ENCODE data around the gene TMEM11. TPM values are rescaled to one million over a fixed set of nuclear protein-coding genes. Genes with fewer than 3 reads are reported as not detected.

TMEM11 gene
- total RNA-seq, 1 donor from 2014 or later: 25.7 TPM

- Histone ChIP-seq H3K9me3 (no peaks in the 10 kb centered on the region), H3K36me3 (peaks cover 17 to 22% of the 10 kb centered on the region in 2 donors), H3K4me1 (peaks cover 8 to 34% of the 10 kb centered on the region in 2 donors), H3K27me3 (no peaks in the 10 kb centered on the region), H3K4me3 (peak overlapping the region in 1 of 2 donors; percentile 96), H3K27ac (no peak overlapping the region)
- no peak for DNase-seq (ENCODE audit: low spot score in 2 of 2)
- no peak for TF ChIP-seq CTCF (IDR thresholded peaks at IDR 0.05)
- intact Hi-C loops (cut with DNase I): no loop called here
These were observed 2.0 kb downstream of the TMEM11 start for GRCh38 chr17:21211825-21212479.

GRCh38 chr17:21210411-21211076 is 3.4 kb downstream of the TMEM11 start:
- no peak overlapping the region for H3K4me3 ChIP-seq
- H3K36me3 ChIP-seq: peaks cover 17 to 22% of the 10 kb centered on the region in 2 donors
- DNase-seq (ENCODE audit: low spot score in 2 of 2): no peak
- intact Hi-C loops (cut with DNase I): no loop called here
- no peak for TF ChIP-seq CTCF (IDR thresholded peaks at IDR 0.05)
- no peaks in the 10 kb centered on the region for H3K27me3 ChIP-seq
- no peak overlapping the region for H3K27ac ChIP-seq
- H3K9me3 ChIP-seq: no peaks in the 10 kb centered on the region
- peaks cover 8 to 34% of the 10 kb centered on the region in 2 donors for H3K4me1 ChIP-seq

GRCh38 chr17:21209511-21210175 is 4.3 kb downstream of the TMEM11 start:
- H3K27me3 ChIP-seq: no peaks in the 10 kb centered on the region
- DNase-seq (ENCODE audit: low spot score in 2 of 2): no peak
- intact Hi-C loops (cut with DNase I): no loop called here
- no peaks in the 10 kb centered on the region for H3K9me3 ChIP-seq
- H3K36me3 ChIP-seq: peaks cover 17 to 22% of the 10 kb centered on the region in 2 donors
- no peak overlapping the region for H3K27ac ChIP-seq
- TF ChIP-seq CTCF (IDR thresholded peaks at IDR 0.05): no peak
- H3K4me1 ChIP-seq: peaks cover 8 to 35% of the 10 kb centered on the region in 2 donors
- H3K4me3 ChIP-seq: no peak overlapping the region

- peaks cover 17 to 22% of the 10 kb centered on the region in 2 donors for H3K36me3 ChIP-seq
- intact Hi-C loops (cut with DNase I): no loop called here
These were observed 5.6 kb downstream of the TMEM11 start for GRCh38 chr17:21208352-21208751.

GRCh38 chr17:21204935-21205334 is 9.0 kb downstream of the TMEM11 start:
- Histone ChIP-seq H3K27me3 (no peaks in the 10 kb centered on the region), H3K27ac (no peak overlapping the region), H3K4me1 (peaks cover 0 to 26% of the 10 kb centered on the region in 2 donors), H3K4me3 (no peak overlapping the region), H3K36me3 (peaks cover 10 to 14% of the 10 kb centered on the region in 2 donors), H3K9me3 (no peaks in the 10 kb centered on the region)
- DNase-seq (ENCODE audit: low spot score in 2 of 2): no peak
- no peak for TF ChIP-seq CTCF (IDR thresholded peaks at IDR 0.05)
- intact Hi-C loops (cut with DNase I): no loop called here

More at GRCh38 chr17:21208352-21208751, 5.6 kb downstream of the TMEM11 start:
- TF ChIP-seq CTCF (IDR thresholded peaks at IDR 0.05): no peak
- H3K4me3 ChIP-seq: no peak overlapping the region
- no peaks in the 10 kb centered on the region for H3K27me3 ChIP-seq
- peaks cover 8 to 42% of the 10 kb centered on the region in 2 donors for H3K4me1 ChIP-seq
- H3K27ac ChIP-seq: no peak overlapping the region
- H3K9me3 ChIP-seq: no peaks in the 10 kb centered on the region
- no peak for DNase-seq (ENCODE audit: low spot score in 2 of 2)
